CD14-positive monocyte (primary cell): ENCODE data around the gene NECTIN1. TPM values are rescaled to one million over a fixed set of nuclear protein-coding genes. Genes with fewer than 3 reads are reported as not detected.

Experiments
- DNase-seq, 3 donors: peaks; one replicate each; pipeline ENCODE4 v3.0.0-alpha.2; 2011 to 2022
- H2AFZ ChIP-seq: 2 replicates; pipeline ENCODE4 v1.6.0; 2012; ENCODE audit warnings: mild to moderate bottlenecking, low read depth, low read length, inconsistent platforms; ENCODE audit not compliant: insufficient read depth, poor library complexity, severe bottlenecking
- H3K27ac ChIP-seq, 2 donors: 1 replicate in 1 of 2; 2 replicates in 1 of 2; pipeline ENCODE4 v1.5.1; 2012 to 2013; ENCODE audit warnings: low read length in 2 of 2, control low read depth in 1 of 2, inconsistent platforms in 1 of 2, low read depth in 1 of 2, mild to moderate bottlenecking in 1 of 2
- H3K27me3 ChIP-seq, 2 donors: one replicate each; pipeline versions ENCODE4 v1.6.0 to v1.6.1; 2011 to 2013; ENCODE audit warnings: low read length in 2 of 2; ENCODE audit not compliant: control insufficient read depth in 2 of 2, insufficient read depth in 2 of 2
- H3K36me3 ChIP-seq, 2 donors: replicated peaks in 1 of 2; 1 replicate in 1 of 2; 2 replicates in 1 of 2; pipeline versions ENCODE4 v1.5.1 to v1.6.1; 2012 to 2013; ENCODE audit warnings: low read length in 2 of 2, control low read depth in 1 of 2, inconsistent platforms in 1 of 2, mild to moderate bottlenecking in 1 of 2; ENCODE audit not compliant: insufficient read depth in 2 of 2, control insufficient read depth in 1 of 2
- H3K4me1 ChIP-seq, 2 donors: 1 replicate in 1 of 2; 2 replicates in 1 of 2; pipeline versions ENCODE4 v1.5.1 to v1.6.1; 2012 to 2013; ENCODE audit warnings: low read length in 2 of 2, control low read depth in 1 of 2, inconsistent platforms in 1 of 2, mild to moderate bottlenecking in 1 of 2, moderate library complexity in 1 of 2; ENCODE audit not compliant: insufficient read depth in 2 of 2, control insufficient read depth in 1 of 2
- H3K4me2 ChIP-seq: replicated peaks from 2 replicates; pipeline ENCODE3; 2012; ENCODE audit warnings: low read length, moderate library complexity, mild to moderate bottlenecking; ENCODE audit not compliant: poor library complexity, severe bottlenecking; ENCODE audit errors: extremely low read depth
- H3K4me3 ChIP-seq, 3 experiments: fragments of 200-600 bp in 1 of 3; sonication (generic) in 1 of 3; replicated peaks in 1 of 3; 1 replicate in 2 of 3; 2 replicates in 1 of 3; pipeline ENCODE4 v1.5.1; 2011 to 2013; ENCODE audit warnings: low read length in 3 of 3, mild to moderate bottlenecking in 3 of 3, control low read depth in 2 of 3, low read depth in 2 of 3, inconsistent platforms in 1 of 3, moderate library complexity in 1 of 3
- H3K79me2 ChIP-seq: 2 replicates; pipeline ENCODE4 v1.6.0; 2012; ENCODE audit warnings: mild to moderate bottlenecking, control low read depth, inconsistent platforms, low read length, moderate library complexity; ENCODE audit not compliant: insufficient read depth
- H3K9ac ChIP-seq: 2 replicates; pipeline ENCODE4 v1.6.0; 2017; ENCODE audit warnings: low read length, mild to moderate bottlenecking; ENCODE audit not compliant: insufficient read depth, poor library complexity, severe bottlenecking
- H3K9me3 ChIP-seq, 2 donors: replicated peaks in 1 of 2; 1 replicate in 1 of 2; 2 replicates in 1 of 2; pipeline versions ENCODE4 v1.5.1 to v1.6.1; 2012 to 2013; ENCODE audit warnings: low read length in 2 of 2, control low read depth in 1 of 2; ENCODE audit not compliant: control insufficient read depth in 1 of 2, insufficient read depth in 1 of 2
- H4K20me1 ChIP-seq: 2 replicates; pipeline ENCODE4 v1.6.0; 2012; ENCODE audit warnings: mild to moderate bottlenecking, low read length, control low read depth, moderate library complexity; ENCODE audit not compliant: insufficient read depth
- H3K27ac Mint-ChIP-seq, 7 donors: one replicate each; pipeline ENCODE4 v1.8.0; 2020; ENCODE audit warnings: mild to moderate bottlenecking in 7 of 7, mixed read lengths in 7 of 7, moderate library complexity in 6 of 7, inconsistent platforms in 2 of 7
- H3K27me3 Mint-ChIP-seq, 3 donors: one replicate each; pipeline ENCODE4 v1.8.0; 2021 to 2022; ENCODE audit warnings: low read depth in 3 of 3, mild to moderate bottlenecking in 3 of 3, mixed read lengths in 3 of 3, moderate library complexity in 3 of 3, inconsistent platforms in 1 of 3
- H3K36me3 Mint-ChIP-seq, 2 donors: one replicate each; pipeline ENCODE4 v1.8.0; 2020; ENCODE audit warnings: mixed read lengths in 2 of 2, inconsistent platforms in 1 of 2, mild to moderate bottlenecking in 1 of 2
- H3K4me1 Mint-ChIP-seq: one replicate; pipeline ENCODE4 v1.8.0; 2020; ENCODE audit warnings: mild to moderate bottlenecking, mixed read lengths
- H3K4me3 Mint-ChIP-seq, 2 donors: one replicate each; pipeline ENCODE4 v1.8.0; 2020; ENCODE audit warnings: mild to moderate bottlenecking in 2 of 2, mixed read lengths in 2 of 2, moderate library complexity in 1 of 2
- H3K9me3 Mint-ChIP-seq, 7 donors: one replicate each; pipeline ENCODE4 v1.8.0; 2020 to 2022; ENCODE audit warnings: mixed read lengths in 7 of 7, mild to moderate bottlenecking in 6 of 7, moderate library complexity in 6 of 7, inconsistent platforms in 2 of 7
- CTCF ChIP-seq: fragments of 200-600 bp; IDR thresholded peaks from one replicate; pipeline ENCODE4 v1.8.0; 2022; ENCODE audit warnings: antibody characterized with exemption, mild to moderate bottlenecking
- WGBS: methylation state at CpG from one replicate; pipeline ENCODE4 v1.1.5; 2013; ENCODE audit warnings: missing lambda C conversion rate; ENCODE audit not compliant: insufficient coverage; 5-methylcytosine and 5-hydroxymethylcytosine counted together
- intact Hi-C, 2 donors: fragments of 100-400 bp; cut with micrococcal nuclease; formaldehyde crosslinking; loops; one replicate each; pipeline versions ENCODE4 v1.15.0 to v1.15.1; 2023
- polyA plus RNA-seq, 3 donors: library from polyadenylated mRNA; depleted of rRNA in 1 of 3; unstranded in 2 of 3; stranded (reverse) in 1 of 3; fragments of 300-500 nt in 2 of 3; fragments of >200 nt in 1 of 3; fragmentation: Illumina TruSeq in 2 of 3; gene quantifications; 1 replicate in 2 of 3; 2 replicates in 1 of 3; pipeline ENCODE4 v1.2.3, GENCODE V29; 2012 to 2021

The NECTIN1 gene
- polyA plus RNA-seq, 3 donors = 0.53 to 8.3 (median 0.85) TPM

GRCh38 chr11:119694334-119694733, 34.7 kb downstream of the NECTIN1 start:
- Mint-ChIP-seq H3K4me1 (peaks cover 27% of the 10 kb centered on the region), H3K27me3 (no peaks in the 10 kb centered on the region), H3K9me3 (peaks cover 0 to 1% (median 0%) of the 10 kb centered on the region in 7 donors), H3K36me3 (peaks cover 0 to 3% of the 10 kb centered on the region in 2 donors), H3K27ac (peak overlapping the region in 2 of 7 donors; percentile 33 to 46), H3K4me3 (no peak overlapping the region)
- Histone ChIP-seq H3K9me3 (no peaks in the 10 kb centered on the region), H3K4me1 (peaks cover 6 to 9% of the 10 kb centered on the region in 2 donors), H3K36me3 (no peaks in the 10 kb centered on the region), H3K4me2 (no peak overlapping the region), H3K27me3 (no peaks in the 10 kb centered on the region), H3K79me2 (no peaks in the 10 kb centered on the region), H3K9ac (peak overlapping the region; percentile 12), H3K27ac (no peak overlapping the region), H3K4me3 (no peak overlapping the region), H2AFZ (no peak overlapping the region), H4K20me1 (peaks cover 13% of the 10 kb centered on the region)
- no peak for TF ChIP-seq CTCF
- intact Hi-C loops = no loop called here
- no peak for DNase-seq
- WGBS = 0% methylated on average over 1 of the region's 3 CpGs

- H3K9me3 Mint-ChIP-seq = peaks cover 0 to 1% (median 0%) of the 10 kb centered on the region in 7 donors
- Histone ChIP-seq H3K36me3 (no peaks in the 10 kb centered on the region), H3K9me3 (no peaks in the 10 kb centered on the region), H4K20me1 (peaks cover 13% of the 10 kb centered on the region), H3K9ac (no peak overlapping the region), H3K4me1 (peaks cover 12 to 14% of the 10 kb centered on the region in 2 donors), H2AFZ (no peak overlapping the region), H3K79me2 (no peaks in the 10 kb centered on the region), H3K4me3 (no peak overlapping the region), H3K27me3 (no peaks in the 10 kb centered on the region), H3K4me2 (no peak overlapping the region), H3K27ac (no peak overlapping the region)
- H3K4me1 Mint-ChIP-seq = peaks cover 35% of the 10 kb centered on the region
- TF ChIP-seq CTCF = no peak
- intact Hi-C loops = no loop called here
- H3K27me3 Mint-ChIP-seq = no peaks in the 10 kb centered on the region
- peak overlapping the region in 1 of 7 donors; percentile 45 for H3K27ac Mint-ChIP-seq
- no peak for DNase-seq
- H3K36me3 Mint-ChIP-seq = peaks cover 0 to 3% of the 10 kb centered on the region in 2 donors
- 75% methylated on average over 4 of the region's 7 CpGs for WGBS
- no peak overlapping the region for H3K4me3 Mint-ChIP-seq
Observed at GRCh38 chr11:119693253-119693815, 35.7 kb downstream of the NECTIN1 start.
